Testis (tissue), 3 donors: ENCODE results near the gene TBKBP1. TPM values are rescaled to one million over a fixed set of nuclear protein-coding genes. Genes with fewer than 3 reads are reported as not detected.

Source experiments
- DNase-seq: peaks from one replicate; pipeline ENCODE4 v3.0.0-alpha.2; 2019
- H3K27ac ChIP-seq, 2 donors: fragments of 200-600 bp; sonication (generic); one replicate each; pipeline ENCODE4 v1.5.1; 2019
- H3K27me3 ChIP-seq: fragments of 200-600 bp; sonication (generic); one replicate; pipeline ENCODE4 v1.5.1; 2019
- H3K36me3 ChIP-seq: fragments of 200-600 bp; sonication (generic); one replicate; pipeline ENCODE4 v1.5.1; 2017; ENCODE audit warnings: low read depth; ENCODE audit errors: missing control alignments
- H3K4me1 ChIP-seq: fragments of 200-600 bp; sonication (generic); one replicate; pipeline ENCODE4 v1.5.1; 2019
- H3K4me3 ChIP-seq, 2 donors: fragments of 200-600 bp; sonication (generic); one replicate each; pipeline ENCODE4 v1.5.1; 2017 to 2019
- H3K9me3 ChIP-seq: fragments of 200-600 bp; sonication (generic); one replicate; pipeline ENCODE4 v1.5.1; 2017
- CTCF ChIP-seq, 3 experiments: fragments of 450-650 bp in 2 of 3; fragments of 200-600 bp in 1 of 3; sonication (generic) in 1 of 3; IDR thresholded peaks; one replicate each; pipeline ENCODE4 v1.5.1; 2016 to 2019; ENCODE audit warnings: antibody characterized with exemption in 3 of 3, mild to moderate bottlenecking in 2 of 3, moderate library complexity in 1 of 3
- POLR2A ChIP-seq: fragments of 450-650 bp; IDR thresholded peaks from one replicate; pipeline ENCODE4 v1.6.1; 2017; ENCODE audit warnings: antibody characterized with exemption, mild to moderate bottlenecking, moderate library complexity
- WGBS, 2 donors: methylation state at CpG; one replicate each; pipeline ENCODE4 v1.1.5; 2018; 5-methylcytosine and 5-hydroxymethylcytosine counted together
- intact Hi-C: fragments of 100-400 bp; cut with DNase I; formaldehyde crosslinking; loops from one replicate; pipeline ENCODE4 v1.15.1; 2023; ENCODE audit warnings: low total_unique reads
- polyA plus RNA-seq: library from polyadenylated mRNA; stranded (reverse); fragments of 350-450 nt; fragmentation: Illumina TruSeq; extraction: RNeasy Lipid Tissue Mini Kit (QIAGEN cat#74804); gene quantifications from one replicate; pipeline ENCODE4 v1.2.3, GENCODE V29; 2014; ENCODE audit warnings: low read depth, low replicate concordance; ENCODE audit not compliant: insufficient read depth
- total RNA-seq, 2 donors: library from RNA; depleted of rRNA; stranded (reverse); fragments of >200 nt; gene quantifications; one replicate each; pipeline ENCODE4 v1.2.3, GENCODE V29; 2016

The TBKBP1 gene
- total and polyA plus RNA-seq, 3 donors from 2014 or later = 21.9 to 23.3 (median 23.3) TPM

- H3K9me3 ChIP-seq = no peaks in the 10 kb centered on the region
- H3K4me1 ChIP-seq = no peaks in the 10 kb centered on the region
- no peaks in the 10 kb centered on the region for H3K27me3 ChIP-seq
- TF ChIP-seq POLR2A (no peak), CTCF (IDR thresholded peaks at IDR 0.05) (no peak)
- intact Hi-C loops = no loop called here
- 68 to 90% methylated on average over 5 to 6 of the region's 6 CpGs for WGBS, 2 donors
- no peak for DNase-seq
- no peak overlapping the region for H3K27ac ChIP-seq
- no peak overlapping the region for H3K4me3 ChIP-seq
- H3K36me3 ChIP-seq = no peaks in the 10 kb centered on the region
Observed at GRCh38 chr17:47714773-47715396, 20.9 kb downstream of the TBKBP1 start.

GRCh38 chr17:47715669-47716325 lies 21.8 kb downstream of the TBKBP1 start:
- H3K4me3 ChIP-seq = no peak overlapping the region
- H3K9me3 ChIP-seq = no peaks in the 10 kb centered on the region
- no peak for TF ChIP-seq CTCF (IDR thresholded peaks at IDR 0.05)
- no peak for TF ChIP-seq POLR2A
- no peaks in the 10 kb centered on the region for H3K27me3 ChIP-seq
- no peaks in the 10 kb centered on the region for H3K36me3 ChIP-seq
- H3K27ac ChIP-seq = no peak overlapping the region
- H3K4me1 ChIP-seq = no peaks in the 10 kb centered on the region
- no peak for DNase-seq
- intact Hi-C loops = no loop called here
- WGBS, 2 donors = 73 to 79% methylated on average over 10 of the region's 10 CpGs

- H3K27ac ChIP-seq = no peak overlapping the region
- no peaks in the 10 kb centered on the region for H3K36me3 ChIP-seq
- no peak for DNase-seq
- H3K4me1 ChIP-seq = no peaks in the 10 kb centered on the region
- H3K4me3 ChIP-seq = no peak overlapping the region
- no peaks in the 10 kb centered on the region for H3K9me3 ChIP-seq
- intact Hi-C loops = no loop called here
- TF ChIP-seq CTCF (IDR thresholded peaks at IDR 0.05) = no peak
- no peak for TF ChIP-seq POLR2A
- WGBS, 2 donors = 97% methylated on average over 3 of the region's 3 CpGs; no CpG with 5 or more reads in 1 of the 2 donors
- no peaks in the 10 kb centered on the region for H3K27me3 ChIP-seq
Observed at GRCh38 chr17:47716375-47716774, 22.4 kb downstream of the TBKBP1 start.

GRCh38 chr17:47717261-47717697 lies 23.3 kb downstream of the TBKBP1 start:
- WGBS, 2 donors = 70 to 75% methylated on average over 2 of the region's 2 CpGs
- Histone ChIP-seq H3K4me3 (no peak overlapping the region), H3K4me1 (no peaks in the 10 kb centered on the region), H3K9me3 (no peaks in the 10 kb centered on the region), H3K27me3 (no peaks in the 10 kb centered on the region), H3K27ac (no peak overlapping the region), H3K36me3 (no peaks in the 10 kb centered on the region)
- intact Hi-C loops = no loop called here
- DNase-seq = no peak
- TF ChIP-seq POLR2A = no peak
- TF ChIP-seq CTCF (IDR thresholded peaks at IDR 0.05) = no peak
